NCI-H2196 treated with DMSO at 0.1 percent for 48 hours (cell line): ENCODE results near the gene SLC35A3.
A peak's percentile ranks its signal among the peaks of the same experiment; 100 is the strongest.
"Not testable (repeated sequence)": the region's sequence is repeated elsewhere in the genome, so short reads cannot be mapped to it uniquely, and the experiment has no call there.

ENCODE experiments used
- DNase-seq: peaks from one replicate; lab custom pipeline; 2025; ENCODE audit not compliant: unreplicated experiment; lab: John Stamatoyannopoulos, UW

The SLC35A3 gene

GRCh38 chr1:100034470-100034869, 64.7 kb downstream of the SLC35A3 start:
- no peak for DNase-seq

GRCh38 chr1:100035214-100035613, 65.4 kb downstream of the SLC35A3 start:
- DNase-seq, result no peak

- no peak for DNase-seq
These were observed 67.2 kb downstream of the SLC35A3 start for GRCh38 chr1:100036718-100037655.

- DNase-seq, result no peak
These were observed 67.8 kb downstream of the SLC35A3 start for GRCh38 chr1:100037656-100037926.

- DNase-seq, result peak; percentile 78
These were observed 68.3 kb downstream of the SLC35A3 start for GRCh38 chr1:100037927-100038659.

- no peak for DNase-seq
These were observed 69.0 kb downstream of the SLC35A3 start for GRCh38 chr1:100038660-100039287.

- no peak for DNase-seq
These were observed 69.8 kb downstream of the SLC35A3 start for GRCh38 chr1:100039591-100039990.

GRCh38 chr1:100045206-100045605, 75.4 kb downstream of the SLC35A3 start:
- no peak for DNase-seq

- DNase-seq, result not testable (repeated sequence)
These were observed 77.5 kb downstream of the SLC35A3 start for GRCh38 chr1:100047235-100047708.

GRCh38 chr1:100050139-100050538, 80.3 kb downstream of the SLC35A3 start:
- DNase-seq, result no peak

- DNase-seq, result no peak
These were observed 81.6 kb downstream of the SLC35A3 start for GRCh38 chr1:100051401-100051800.

GRCh38 chr1:100051893-100052292, 82.1 kb downstream of the SLC35A3 start:
- DNase-seq, result no peak

- no peak for DNase-seq
These were observed 83.3 kb downstream of the SLC35A3 start for GRCh38 chr1:100053119-100053518.

GRCh38 chr1:100053727-100054126, 83.9 kb downstream of the SLC35A3 start:
- no peak for DNase-seq

GRCh38 chr1:100061681-100062080, 91.9 kb downstream of the SLC35A3 start:
- no peak for DNase-seq

- no peak for DNase-seq
These were observed 95.6 kb downstream of the SLC35A3 start for GRCh38 chr1:100065183-100065968.

GRCh38 chr1:100065969-100066227, 96.1 kb downstream of the SLC35A3 start:
- DNase-seq, result no peak

GRCh38 chr1:100070201-100070939, 100.6 kb downstream of the SLC35A3 start:
- no peak for DNase-seq

GRCh38 chr1:100073531-100073930, 103.7 kb downstream of the SLC35A3 start:
- no peak for DNase-seq

GRCh38 chr1:100074604-100075395, 105.0 kb downstream of the SLC35A3 start:
- no peak for DNase-seq
